SU-DHL-6 (cell line): Measurements from ENCODE around the gene SLC11A2.
"Not testable (repeated sequence)": the region's sequence is repeated elsewhere in the genome, so short reads cannot be mapped to it uniquely, and the experiment has no call there.

ENCODE experiments used
- H2AFZ ChIP-seq: fragments of 200-600 bp; sonication (generic); 2 replicates; pipeline ENCODE4 v1.6.1; 2014; ENCODE audit warnings: low read depth, mild to moderate bottlenecking, moderate library complexity, mixed read lengths, antibody characterized with exemption, low read length; ENCODE audit not compliant: severe bottlenecking
- H3F3A ChIP-seq: fragments of 200-600 bp; shearing (Covaris generic); 2 replicates; pipeline ENCODE4 v1.6.0; 2016; ENCODE audit warnings: antibody characterized with exemption, mild to moderate bottlenecking; ENCODE audit not compliant: insufficient read depth
- H3K27ac ChIP-seq: fragments of 200-600 bp; sonication (generic); 2 replicates; pipeline ENCODE4 v1.5.1; 2016; ENCODE audit warnings: low read depth, mild to moderate bottlenecking, low read length, moderate library complexity, mixed read lengths
- H3K27me3 ChIP-seq: fragments of 200-600 bp; sonication (generic), shearing (Covaris generic); 2 replicates; pipeline ENCODE4 v1.6.0; 2014; ENCODE audit warnings: mild to moderate bottlenecking, low read length
- H3K36me3 ChIP-seq: fragments of 200-600 bp; sonication (generic); 2 replicates; pipeline ENCODE4 v1.6.1; 2014; ENCODE audit warnings: mild to moderate bottlenecking, low read length, mixed read lengths
- H3K4me2 ChIP-seq: fragments of 300-600, 200-600 bp; shearing (Covaris generic), sonication (generic); 2 replicates; pipeline ENCODE4 v1.6.0; 2014; ENCODE audit warnings: low read length, low read depth, mild to moderate bottlenecking; ENCODE audit not compliant: poor library complexity, severe bottlenecking
- H3K4me3 ChIP-seq: fragments of 200-600 bp; sonication (generic); 2 replicates; pipeline ENCODE4 v1.5.1; 2014; ENCODE audit warnings: antibody characterized with exemption, low read length, mild to moderate bottlenecking, mixed read lengths; ENCODE audit not compliant: insufficient read depth, poor library complexity, severe bottlenecking
- H3K79me2 ChIP-seq: fragments of 200-600 bp; sonication (generic); 2 replicates; pipeline ENCODE4 v1.6.1; 2014; ENCODE audit warnings: mild to moderate bottlenecking, low read length, moderate library complexity; ENCODE audit not compliant: insufficient read depth
- H3K9ac ChIP-seq: fragments of 200-600 bp; sonication (generic); 2 replicates; pipeline ENCODE4 v1.7.0; 2014; ENCODE audit warnings: mild to moderate bottlenecking, low read length
- H3K9me2 ChIP-seq: fragments of 200-600 bp; sonication (generic); replicated peaks from 2 replicates; pipeline ENCODE4 v1.6.1; 2014; ENCODE audit warnings: low read length; ENCODE audit not compliant: insufficient read depth
- H3K9me3 ChIP-seq: fragments of 200-600 bp; sonication (generic); 2 replicates; pipeline ENCODE4 v1.6.1; 2014; ENCODE audit warnings: low read length, mixed read lengths; ENCODE audit not compliant: insufficient read depth
- H4K20me1 ChIP-seq: fragments of 200-600 bp; sonication (generic); 2 replicates; pipeline ENCODE4 v1.6.1; 2014; ENCODE audit warnings: low read depth, mild to moderate bottlenecking, antibody characterized with exemption, low read length, moderate library complexity, mixed read lengths
- CTCF ChIP-seq: fragments of 200-600 bp; sonication (generic); IDR thresholded peaks from one replicate; pipeline ENCODE4 v1.5.1; 2017; ENCODE audit warnings: antibody characterized with exemption, mild to moderate bottlenecking, low read length, moderate library complexity; ENCODE audit not compliant: insufficient read depth, poor library complexity, severe bottlenecking
- EZH2phosphoT487 ChIP-seq: fragments of 200-600 bp; sonication (generic), shearing (Covaris generic); conservative IDR thresholded peaks from 2 replicates; pipeline ENCODE4 v1.6.1; 2018; ENCODE audit warnings: mild to moderate bottlenecking, antibody characterized with exemption, low read length, moderate library complexity, mixed read lengths

SLC11A2 gene

GRCh38 chr12:50955288-50955687, 70.9 kb downstream of the SLC11A2 start:
- no peaks in the 10 kb centered on the region for H3K79me2 ChIP-seq
- no peak overlapping the region for H3K4me2 ChIP-seq
- no peaks in the 10 kb centered on the region for H3K9me3 ChIP-seq
- no peaks in the 10 kb centered on the region for H4K20me1 ChIP-seq
- no peak overlapping the region for H2AFZ ChIP-seq
- no peaks in the 10 kb centered on the region for H3F3A ChIP-seq
- H3K36me3 ChIP-seq: no peaks in the 10 kb centered on the region
- no peaks in the 10 kb centered on the region for H3K9me2 ChIP-seq
- no peak overlapping the region for H3K4me3 ChIP-seq
- no peak overlapping the region for H3K27ac ChIP-seq
- H3K9ac ChIP-seq: no peak overlapping the region
- TF ChIP-seq EZH2phosphoT487: no peak
- TF ChIP-seq CTCF: no peak
- no peaks in the 10 kb centered on the region for H3K27me3 ChIP-seq

DNA sequence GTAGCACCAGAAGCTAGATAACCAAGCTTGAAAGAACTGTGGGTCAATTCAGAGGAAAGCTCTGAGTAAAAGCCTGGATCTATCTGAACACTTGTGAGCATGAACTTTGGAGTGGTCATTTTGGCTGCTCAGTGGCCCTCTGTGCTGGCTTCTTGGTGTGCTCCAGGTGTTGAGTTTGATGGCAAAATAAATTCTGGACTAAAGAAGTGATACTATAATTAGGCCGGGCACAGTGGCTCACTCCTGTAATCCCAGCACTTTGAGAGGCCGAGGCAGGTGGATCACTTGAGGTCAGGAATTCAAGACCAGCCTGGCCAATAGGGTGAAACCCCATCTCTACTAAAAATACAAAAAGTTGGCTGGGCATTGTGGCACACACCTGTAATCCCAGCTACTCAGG, 71.4 kb downstream of the SLC11A2 start:
- H3K4me2 ChIP-seq, H3K36me3 ChIP-seq, H3K27me3 ChIP-seq: not testable (repeated sequence)

GRCh38 chr12:50953047-50953446, 73.1 kb downstream of the SLC11A2 start:
- H3K4me3 ChIP-seq: no peak overlapping the region
- no peaks in the 10 kb centered on the region for H3F3A ChIP-seq
- no peaks in the 10 kb centered on the region for H3K9me2 ChIP-seq
- no peak for TF ChIP-seq CTCF
- TF ChIP-seq EZH2phosphoT487: no peak
- H3K27ac ChIP-seq: no peak overlapping the region
- no peaks in the 10 kb centered on the region for H3K9me3 ChIP-seq
- no peaks in the 10 kb centered on the region for H3K27me3 ChIP-seq
- H3K4me2 ChIP-seq: no peak overlapping the region
- no peaks in the 10 kb centered on the region for H4K20me1 ChIP-seq
- no peaks in the 10 kb centered on the region for H3K36me3 ChIP-seq
- no peaks in the 10 kb centered on the region for H3K79me2 ChIP-seq
- no peak overlapping the region for H2AFZ ChIP-seq
- H3K9ac ChIP-seq: no peak overlapping the region

More for the DNA sequence above, 71.4 kb downstream of the SLC11A2 start:
- not testable (repeated sequence) for H3K79me2 ChIP-seq, H3F3A ChIP-seq, H3K4me3 ChIP-seq, H3K9ac ChIP-seq, H3K9me3 ChIP-seq, H4K20me1 ChIP-seq, H3K9me2 ChIP-seq, H2AFZ ChIP-seq, H3K27ac ChIP-seq

GRCh38 chr12:50952510-50952909, 73.7 kb downstream of the SLC11A2 start, which contains the start of gene HIGD1C:
TSS of gene HIGD1C (plus strand) at chr12:50952544. CDS start at chr12:50953999, 1,455 bp downstream.
- no peaks in the 10 kb centered on the region for H3K9me3 ChIP-seq
- H3K9me2 ChIP-seq: no peaks in the 10 kb centered on the region
- H3K79me2 ChIP-seq: no peaks in the 10 kb centered on the region
- H3K27me3 ChIP-seq: no peaks in the 10 kb centered on the region
- H2AFZ ChIP-seq: no peak within 1 kb of the TSS
- no peak within 1 kb of the TSS for H3K4me3 ChIP-seq
- no peak within 1 kb of the TSS for H3K27ac ChIP-seq
- H4K20me1 ChIP-seq: no peaks in the 10 kb centered on the region
- H3F3A ChIP-seq: no peaks in the 10 kb centered on the region
- no peak within 1 kb of the TSS for H3K9ac ChIP-seq
- no peak within 1 kb of the TSS for H3K4me2 ChIP-seq
- no peak for TF ChIP-seq EZH2phosphoT487
- TF ChIP-seq CTCF: no peak
- no peaks in the 10 kb centered on the region for H3K36me3 ChIP-seq
